ENCODE results near the gene AATF. TPM values are rescaled to one million over a fixed set of nuclear protein-coding genes. Genes with fewer than 3 reads are reported as not detected.

AATF gene
- total RNA-seq, 1 donor from 2014 or later = 54.0 TPM

DNA sequence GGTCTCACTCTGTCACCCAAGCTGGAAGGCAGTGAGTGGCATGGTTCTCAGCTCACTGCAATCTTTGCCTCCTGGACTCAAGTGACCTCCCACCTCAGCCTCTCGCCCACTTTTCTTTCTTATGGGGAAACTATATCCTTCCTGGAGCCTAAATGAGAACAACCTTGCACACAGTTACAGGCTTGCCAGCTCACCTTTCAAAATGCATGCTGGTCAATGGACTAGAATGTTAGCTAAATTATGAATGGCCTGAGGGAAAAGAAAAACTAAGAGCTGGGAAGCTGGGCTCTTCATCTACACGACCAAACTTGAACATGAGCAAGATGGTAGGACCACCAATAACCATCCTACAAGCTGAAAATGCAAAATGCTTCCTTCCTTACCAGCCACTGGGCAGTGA, 22.1 kb upstream of the AATF start:
- H3K27me3 ChIP-seq (ENCODE audit: control insufficient read depth, insufficient read depth, low read length) = peaks cover 29% of the 10 kb centered on the region
- H3K4me3 ChIP-seq (ENCODE audit: low read depth, low read length) = no peak overlapping the region
- no peak for FAIRE-seq
- no peaks in the 10 kb centered on the region for H3K36me3 ChIP-seq (ENCODE audit: control insufficient read depth, insufficient read depth, low read length)
- no peak for DNase-seq (ENCODE audit: low read depth)
- TF ChIP-seq, protein P1, sequence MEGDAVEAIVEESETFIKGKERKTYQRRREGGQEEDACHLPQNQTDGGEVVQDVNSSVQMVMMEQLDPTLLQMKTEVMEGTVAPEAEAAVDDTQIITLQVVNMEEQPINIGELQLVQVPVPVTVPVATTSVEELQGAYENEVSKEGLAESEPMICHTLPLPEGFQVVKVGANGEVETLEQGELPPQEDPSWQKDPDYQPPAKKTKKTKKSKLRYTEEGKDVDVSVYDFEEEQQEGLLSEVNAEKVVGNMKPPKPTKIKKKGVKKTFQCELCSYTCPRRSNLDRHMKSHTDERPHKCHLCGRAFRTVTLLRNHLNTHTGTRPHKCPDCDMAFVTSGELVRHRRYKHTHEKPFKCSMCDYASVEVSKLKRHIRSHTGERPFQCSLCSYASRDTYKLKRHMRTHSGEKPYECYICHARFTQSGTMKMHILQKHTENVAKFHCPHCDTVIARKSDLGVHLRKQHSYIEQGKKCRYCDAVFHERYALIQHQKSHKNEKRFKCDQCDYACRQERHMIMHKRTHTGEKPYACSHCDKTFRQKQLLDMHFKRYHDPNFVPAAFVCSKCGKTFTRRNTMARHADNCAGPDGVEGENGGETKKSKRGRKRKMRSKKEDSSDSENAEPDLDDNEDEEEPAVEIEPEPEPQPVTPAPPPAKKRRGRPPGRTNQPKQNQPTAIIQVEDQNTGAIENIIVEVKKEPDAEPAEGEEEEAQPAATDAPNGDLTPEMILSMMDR (IDR thresholded peaks at IDR 0.05; ENCODE audit: insufficient read depth, low read length, severe bottlenecking) = no peak

- peaks cover 47% of the 10 kb centered on the region for H3K27me3 ChIP-seq (ENCODE audit: control insufficient read depth, insufficient read depth, low read length)
- no peak overlapping the region for H3K4me3 ChIP-seq (ENCODE audit: low read depth, low read length)
- FAIRE-seq = no peak
- no peaks in the 10 kb centered on the region for H3K36me3 ChIP-seq (ENCODE audit: control insufficient read depth, insufficient read depth, low read length)
- TF ChIP-seq, protein P1 (IDR thresholded peaks at IDR 0.05; ENCODE audit: insufficient read depth, low read length, severe bottlenecking) = no peak
- no peak for DNase-seq (ENCODE audit: low read depth)
Observed at GRCh38 chr17:36928471-36929345, 20.0 kb upstream of the AATF start.

DNA sequence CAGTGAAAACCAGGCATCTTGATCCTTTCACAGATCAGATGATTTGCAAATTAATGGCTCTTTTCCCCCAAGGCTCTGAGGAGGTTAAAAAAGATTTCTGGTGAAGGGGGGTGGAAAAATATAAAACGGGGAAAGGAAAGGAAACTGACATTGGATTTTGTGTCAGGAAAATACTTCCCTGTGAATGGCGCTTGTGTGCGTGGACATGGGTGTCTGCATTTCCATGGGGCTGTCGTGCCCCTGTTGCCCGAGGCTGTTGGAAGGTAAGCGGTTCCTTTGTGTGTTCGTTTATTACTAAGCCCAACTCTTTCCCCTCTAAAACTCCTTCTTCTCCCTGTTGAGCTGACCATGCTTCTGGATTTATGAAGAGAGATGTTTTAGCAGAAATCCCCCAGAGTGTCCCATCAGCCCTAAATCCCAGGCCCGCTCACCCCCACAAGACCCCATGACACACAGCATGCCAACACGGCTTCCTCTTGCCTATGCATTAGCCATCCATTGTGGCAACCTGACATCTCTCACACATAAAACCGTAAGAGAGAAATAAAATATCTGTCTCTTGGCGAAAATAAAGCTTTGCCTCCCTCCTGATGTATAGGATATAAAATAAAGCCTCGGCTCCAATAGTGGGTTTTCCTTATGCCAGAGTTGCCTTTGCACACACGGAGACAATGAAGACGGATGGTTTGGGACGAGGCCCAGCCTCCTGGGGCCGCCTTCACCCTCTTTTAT, 18.7 kb upstream of the AATF start:
- no peak for DNase-seq (ENCODE audit: low read depth)
- no peak overlapping the region for H3K4me3 ChIP-seq (ENCODE audit: low read depth, low read length)
- peaks cover 60% of the 10 kb centered on the region for H3K27me3 ChIP-seq (ENCODE audit: control insufficient read depth, insufficient read depth, low read length)
- no peak for FAIRE-seq
- TF ChIP-seq, protein P1 (IDR thresholded peaks at IDR 0.05; ENCODE audit: insufficient read depth, low read length, severe bottlenecking) = no peak
- H3K36me3 ChIP-seq (ENCODE audit: control insufficient read depth, insufficient read depth, low read length) = no peaks in the 10 kb centered on the region

DNA sequence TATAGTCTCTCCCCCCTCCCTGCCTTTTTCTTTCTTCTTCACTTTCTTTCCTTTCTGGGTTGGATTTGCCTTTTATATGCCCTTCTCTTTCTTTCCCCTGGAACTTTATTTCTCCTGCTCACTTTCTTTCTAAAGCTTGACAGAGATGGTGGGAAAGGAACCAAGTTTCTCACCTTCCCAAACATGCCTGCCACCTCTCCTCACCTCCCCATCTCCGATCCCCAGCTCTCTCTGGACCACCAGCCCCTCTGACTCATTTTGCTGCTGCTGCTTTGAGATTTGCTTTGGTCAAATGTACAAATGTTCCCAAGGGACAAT, 18.2 kb upstream of the AATF start:
- DNase-seq (ENCODE audit: low read depth) = no peak
- Histone ChIP-seq H3K36me3 (ENCODE audit: control insufficient read depth, insufficient read depth, low read length) (no peaks in the 10 kb centered on the region), H3K27me3 (ENCODE audit: control insufficient read depth, insufficient read depth, low read length) (peaks cover 65% of the 10 kb centered on the region), H3K4me3 (ENCODE audit: low read depth, low read length) (no peak overlapping the region)
- TF ChIP-seq, protein P1 (IDR thresholded peaks at IDR 0.05; ENCODE audit: insufficient read depth, low read length, severe bottlenecking) = no peak
- FAIRE-seq = no peak

DNA sequence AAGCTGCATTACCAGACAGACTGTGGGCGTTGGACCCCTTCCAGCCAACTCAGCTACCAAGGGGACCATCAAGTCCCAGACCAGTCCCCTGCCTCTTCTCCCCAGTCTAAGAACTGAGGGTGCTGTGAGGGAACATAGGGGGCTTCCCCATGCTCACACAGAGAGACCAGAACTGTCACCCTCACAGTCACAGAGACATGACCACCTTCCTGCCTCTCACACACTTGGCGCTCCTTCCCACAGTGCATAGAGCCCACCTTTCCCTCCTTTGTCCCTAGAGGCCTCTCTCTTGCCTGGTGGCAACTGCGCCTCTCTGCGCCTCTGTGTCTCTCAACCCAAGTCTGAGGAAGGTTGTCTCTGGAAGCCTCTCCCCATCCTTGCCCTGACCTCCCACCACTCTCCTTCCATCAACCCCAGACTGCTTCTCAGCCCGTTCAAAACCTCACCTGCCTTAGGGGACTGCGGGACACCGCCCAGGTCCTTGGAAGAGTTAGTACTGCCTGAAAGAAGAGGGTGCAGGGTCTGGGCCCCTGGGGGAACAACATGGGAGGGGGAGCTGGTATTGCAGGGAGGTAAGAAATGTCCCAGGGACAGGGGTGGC, 17.6 kb upstream of the AATF start:
- H3K4me3 ChIP-seq (ENCODE audit: low read depth, low read length) = no peak overlapping the region
- TF ChIP-seq, protein P1 (IDR thresholded peaks at IDR 0.05; ENCODE audit: insufficient read depth, low read length, severe bottlenecking) = no peak
- H3K27me3 ChIP-seq (ENCODE audit: control insufficient read depth, insufficient read depth, low read length) = peaks cover 72% of the 10 kb centered on the region
- no peak for FAIRE-seq
- H3K36me3 ChIP-seq (ENCODE audit: control insufficient read depth, insufficient read depth, low read length) = no peaks in the 10 kb centered on the region
- no peak for DNase-seq (ENCODE audit: low read depth)

All from bronchial epithelial cell (primary cell).